ENCODE results near the gene CHCHD10.

DNA sequence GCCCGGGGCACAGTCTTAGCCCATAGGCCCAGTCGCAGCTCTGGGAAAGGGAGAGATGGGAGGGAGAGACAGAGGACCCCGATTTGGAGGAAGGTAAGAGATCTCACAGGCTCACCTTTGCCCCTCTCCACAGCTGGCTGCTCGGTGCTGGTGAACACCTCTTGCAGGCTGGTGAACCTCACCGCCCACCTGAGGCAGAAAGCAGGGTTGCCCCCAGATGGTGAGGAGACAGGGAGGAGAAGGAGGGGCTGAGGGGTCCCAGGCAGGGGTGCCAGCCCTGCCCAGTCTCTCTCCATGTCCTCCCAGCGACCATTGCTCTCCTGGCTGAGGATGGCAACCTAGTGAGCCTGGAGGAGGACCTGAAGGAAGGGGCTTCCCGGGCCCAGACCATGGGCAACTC is 3.8 kb downstream of the CHCHD10 start:
- TF ChIP-seq, protein P1, sequence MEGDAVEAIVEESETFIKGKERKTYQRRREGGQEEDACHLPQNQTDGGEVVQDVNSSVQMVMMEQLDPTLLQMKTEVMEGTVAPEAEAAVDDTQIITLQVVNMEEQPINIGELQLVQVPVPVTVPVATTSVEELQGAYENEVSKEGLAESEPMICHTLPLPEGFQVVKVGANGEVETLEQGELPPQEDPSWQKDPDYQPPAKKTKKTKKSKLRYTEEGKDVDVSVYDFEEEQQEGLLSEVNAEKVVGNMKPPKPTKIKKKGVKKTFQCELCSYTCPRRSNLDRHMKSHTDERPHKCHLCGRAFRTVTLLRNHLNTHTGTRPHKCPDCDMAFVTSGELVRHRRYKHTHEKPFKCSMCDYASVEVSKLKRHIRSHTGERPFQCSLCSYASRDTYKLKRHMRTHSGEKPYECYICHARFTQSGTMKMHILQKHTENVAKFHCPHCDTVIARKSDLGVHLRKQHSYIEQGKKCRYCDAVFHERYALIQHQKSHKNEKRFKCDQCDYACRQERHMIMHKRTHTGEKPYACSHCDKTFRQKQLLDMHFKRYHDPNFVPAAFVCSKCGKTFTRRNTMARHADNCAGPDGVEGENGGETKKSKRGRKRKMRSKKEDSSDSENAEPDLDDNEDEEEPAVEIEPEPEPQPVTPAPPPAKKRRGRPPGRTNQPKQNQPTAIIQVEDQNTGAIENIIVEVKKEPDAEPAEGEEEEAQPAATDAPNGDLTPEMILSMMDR (IDR thresholded peaks at IDR 0.05) = no peak
- no peak for TF ChIP-seq POLR2A (IDR thresholded peaks at IDR 0.05; ENCODE audit: low read depth)
